Neural progenitor cell (in vitro differentiated cells): ENCODE results near the gene CHI3L1.

ENCODE experiments used
- CTCF ChIP-seq: fragments of 200-600 bp; sonication (generic); IDR thresholded peaks from 2 replicates; pipeline ENCODE4 v1.5.1; 2017; ENCODE audit warnings: antibody characterized with exemption, mild to moderate bottlenecking
- EZH2 ChIP-seq: fragments of 200-600 bp; sonication (generic); IDR thresholded peaks from 2 replicates; pipeline ENCODE4 v1.6.1; 2017; ENCODE audit warnings: antibody characterized with exemption, mild to moderate bottlenecking, moderate library complexity

- TF ChIP-seq CTCF (no peak), EZH2 (no peak)
Measured at GRCh38 chr1:203210988-203211387, 24.5 kb upstream of the CHI3L1 start.
